ENCODE results near the gene LAIR2. TPM values are rescaled to one million over a fixed set of nuclear protein-coding genes. Genes with fewer than 3 reads are reported as not detected.

LAIR2 gene
- total and polyA plus RNA-seq, 9 donors: not detected

DNA sequence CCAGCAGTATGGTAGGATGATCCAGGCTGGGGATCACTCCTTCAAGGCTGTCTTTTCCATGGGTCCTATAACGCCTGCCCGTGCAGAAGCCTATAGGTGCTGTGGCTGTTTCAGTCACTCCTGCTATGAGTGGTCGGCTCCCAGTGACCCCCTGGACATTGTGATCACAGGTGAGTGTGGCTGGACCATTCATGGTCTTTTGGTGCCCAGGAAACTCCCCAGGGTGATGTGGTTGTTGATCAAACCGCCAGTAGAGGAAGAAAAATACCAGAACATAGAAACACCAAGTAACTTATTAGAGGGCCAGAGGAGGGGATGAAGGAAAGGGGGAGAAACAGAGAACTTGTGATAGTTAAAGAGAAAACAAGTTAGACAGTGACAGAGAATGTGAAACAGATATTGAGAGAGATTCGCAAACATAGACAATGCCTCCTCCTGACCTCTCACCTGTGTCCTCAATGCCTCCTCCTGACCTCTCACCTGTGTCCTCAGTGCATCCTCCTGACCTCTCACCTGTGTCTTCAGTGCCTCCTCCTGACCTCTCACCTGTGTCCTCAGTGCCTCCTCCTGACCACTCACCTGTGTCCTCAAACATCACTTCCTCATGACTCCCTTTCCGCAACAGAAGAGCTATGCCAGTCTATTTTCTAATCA lies 19.4 kb downstream of the LAIR2 start:
- H3K4me3 ChIP-seq: no peak overlapping the region
- no peaks in the 10 kb centered on the region for H3K4me1 ChIP-seq (ENCODE audit: insufficient read depth)
- intact Hi-C loops (cut with DNase I): no loop called here
- WGBS, 3 donors: 79 to 85% (median 82%) methylated on average over 6 of the region's 6 CpGs
- no peaks in the 10 kb centered on the region for H3K36me3 ChIP-seq
- TF ChIP-seq, protein P1, sequence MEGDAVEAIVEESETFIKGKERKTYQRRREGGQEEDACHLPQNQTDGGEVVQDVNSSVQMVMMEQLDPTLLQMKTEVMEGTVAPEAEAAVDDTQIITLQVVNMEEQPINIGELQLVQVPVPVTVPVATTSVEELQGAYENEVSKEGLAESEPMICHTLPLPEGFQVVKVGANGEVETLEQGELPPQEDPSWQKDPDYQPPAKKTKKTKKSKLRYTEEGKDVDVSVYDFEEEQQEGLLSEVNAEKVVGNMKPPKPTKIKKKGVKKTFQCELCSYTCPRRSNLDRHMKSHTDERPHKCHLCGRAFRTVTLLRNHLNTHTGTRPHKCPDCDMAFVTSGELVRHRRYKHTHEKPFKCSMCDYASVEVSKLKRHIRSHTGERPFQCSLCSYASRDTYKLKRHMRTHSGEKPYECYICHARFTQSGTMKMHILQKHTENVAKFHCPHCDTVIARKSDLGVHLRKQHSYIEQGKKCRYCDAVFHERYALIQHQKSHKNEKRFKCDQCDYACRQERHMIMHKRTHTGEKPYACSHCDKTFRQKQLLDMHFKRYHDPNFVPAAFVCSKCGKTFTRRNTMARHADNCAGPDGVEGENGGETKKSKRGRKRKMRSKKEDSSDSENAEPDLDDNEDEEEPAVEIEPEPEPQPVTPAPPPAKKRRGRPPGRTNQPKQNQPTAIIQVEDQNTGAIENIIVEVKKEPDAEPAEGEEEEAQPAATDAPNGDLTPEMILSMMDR (IDR thresholded peaks at IDR 0.05): no peak
- H3K27me3 ChIP-seq: no peaks in the 10 kb centered on the region
- DNase-seq: no peak
- no peak overlapping the region for H3K27ac ChIP-seq
- H3K9me3 ChIP-seq: no peaks in the 10 kb centered on the region

DNA sequence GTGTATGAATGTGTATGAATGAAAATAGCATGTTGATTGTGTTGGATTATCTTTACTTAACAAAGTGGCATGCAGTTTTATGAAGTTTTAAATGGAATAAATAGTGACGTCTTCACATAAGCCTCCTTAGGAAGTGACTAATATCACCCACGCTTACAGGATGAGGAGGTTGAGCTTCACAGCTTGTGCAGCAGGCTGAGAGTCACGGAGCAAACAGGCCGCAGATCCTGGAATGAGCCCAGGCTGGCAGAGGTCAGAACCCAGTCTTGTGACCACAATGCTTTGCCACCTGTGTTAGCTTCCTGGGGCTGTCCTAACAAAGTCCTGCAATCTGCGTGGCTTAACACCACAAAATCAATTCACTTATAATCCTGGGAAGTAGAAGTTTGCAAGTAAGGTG lies 20.8 kb downstream of the LAIR2 start:
- intact Hi-C loops (cut with DNase I): no loop called here
- TF ChIP-seq POLR2A (IDR thresholded peaks at IDR 0.05) (no peak), EP300 (IDR thresholded peaks at IDR 0.05) (no peak)
- TF ChIP-seq, protein P1 (IDR thresholded peaks at IDR 0.05): no peak
- Histone ChIP-seq H3K4me3 (no peak overlapping the region), H3K27me3 (no peaks in the 10 kb centered on the region), H3K27ac (no peak overlapping the region), H3K9me3 (no peaks in the 10 kb centered on the region), H3K36me3 (no peaks in the 10 kb centered on the region), H3K4me1 (ENCODE audit: insufficient read depth) (no peaks in the 10 kb centered on the region)
- 63 to 67% (median 64%) methylated on average over 5 of the region's 5 CpGs for WGBS, 3 donors
- DNase-seq: no peak

DNA sequence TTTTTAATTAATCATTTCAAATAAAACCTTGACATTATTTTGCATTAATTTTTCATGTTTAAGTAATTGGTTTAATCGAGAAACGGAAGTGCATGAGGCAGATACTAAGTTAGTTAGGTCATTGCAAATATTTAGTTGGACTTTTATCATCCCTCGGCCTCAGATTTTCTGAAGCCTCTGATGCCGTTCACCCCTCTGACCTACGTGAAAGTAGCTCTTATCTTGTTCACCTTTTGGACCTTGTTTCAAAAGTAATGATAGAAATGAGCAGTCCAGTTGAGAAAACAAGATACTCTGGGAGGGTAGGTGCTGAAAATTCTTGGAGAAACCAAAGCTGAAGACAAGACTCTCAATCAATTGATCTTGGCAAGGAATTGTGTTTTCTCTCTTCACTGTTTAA lies 23.0 kb downstream of the LAIR2 start:
- no peaks in the 10 kb centered on the region for H3K27me3 ChIP-seq
- no peak for DNase-seq
- no peak overlapping the region for H3K27ac ChIP-seq
- TF ChIP-seq EP300 (IDR thresholded peaks at IDR 0.05): no peak
- TF ChIP-seq, protein P1 (IDR thresholded peaks at IDR 0.05): no peak
- no peak for TF ChIP-seq POLR2A (IDR thresholded peaks at IDR 0.05)
- H3K9me3 ChIP-seq: no peaks in the 10 kb centered on the region
- no peak overlapping the region for H3K4me3 ChIP-seq
- 65 to 80% (median 74%) methylated on average over 5 of the region's 5 CpGs for WGBS, 3 donors
- H3K4me1 ChIP-seq (ENCODE audit: insufficient read depth): no peaks in the 10 kb centered on the region
- H3K36me3 ChIP-seq: no peaks in the 10 kb centered on the region
- intact Hi-C loops (cut with DNase I): no loop called here

DNA sequence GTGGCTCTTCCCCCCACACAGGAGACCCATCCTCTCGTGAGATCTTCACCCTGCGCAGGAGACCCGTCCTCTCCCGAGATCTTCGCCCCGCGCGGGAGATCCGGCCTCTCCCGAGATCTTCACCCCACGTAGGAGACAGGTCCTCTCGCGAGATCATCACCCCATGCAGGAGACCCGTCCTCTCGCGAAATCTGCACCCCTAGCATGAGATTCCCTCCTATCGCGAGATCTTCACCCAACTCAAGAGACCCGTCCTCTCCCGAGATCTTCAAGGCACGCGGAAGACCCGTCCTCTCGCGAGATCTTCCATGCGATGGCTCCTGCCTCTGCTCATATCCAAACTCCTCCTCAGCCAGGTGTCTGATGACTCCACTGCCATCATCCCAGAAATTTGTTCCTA lies 24.3 kb downstream of the LAIR2 start:
- DNase-seq: no peak
- H3K36me3 ChIP-seq: no peaks in the 10 kb centered on the region
- no peaks in the 10 kb centered on the region for H3K27me3 ChIP-seq
- H3K27ac ChIP-seq: no peak overlapping the region
- H3K4me3 ChIP-seq: no peak overlapping the region
- H3K9me3 ChIP-seq: no peaks in the 10 kb centered on the region
- no peaks in the 10 kb centered on the region for H3K4me1 ChIP-seq (ENCODE audit: insufficient read depth)
- WGBS, 3 donors: 84 to 93% (median 88%) methylated on average over 26 of the region's 26 CpGs
- intact Hi-C loops (cut with DNase I): no loop called here
- TF ChIP-seq POLR2A (IDR thresholded peaks at IDR 0.05): no peak

DNA sequence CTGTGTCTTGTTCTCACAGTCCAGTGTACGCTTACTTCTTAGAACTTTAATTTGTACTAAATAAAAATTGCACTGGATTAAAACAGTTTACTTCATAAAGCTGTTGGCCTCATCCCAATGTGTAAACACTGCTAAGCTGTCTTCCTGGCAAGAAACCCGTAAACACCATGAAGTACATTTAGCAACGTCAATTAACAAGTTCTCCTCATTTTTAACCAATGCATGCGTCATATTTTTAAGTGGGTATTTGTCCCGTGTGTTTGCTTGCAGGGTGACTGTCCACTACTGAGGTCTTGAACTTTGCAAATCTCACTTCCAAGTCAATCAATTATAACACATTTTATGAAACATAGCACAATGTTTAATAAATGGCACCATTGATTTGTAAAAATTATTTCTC lies 28.2 kb downstream of the LAIR2 start:
- 47 to 66% (median 61%) methylated on average over 5 of the region's 5 CpGs for WGBS, 3 donors
- Histone ChIP-seq H3K4me3 (no peak overlapping the region), H3K27ac (no peak overlapping the region), H3K27me3 (no peaks in the 10 kb centered on the region), H3K36me3 (no peaks in the 10 kb centered on the region), H3K4me1 (ENCODE audit: insufficient read depth) (no peaks in the 10 kb centered on the region), H3K9me3 (no peaks in the 10 kb centered on the region)
- no peak for DNase-seq
- TF ChIP-seq EP300 (IDR thresholded peaks at IDR 0.05) (no peak), POLR2A (IDR thresholded peaks at IDR 0.05) (no peak)
- TF ChIP-seq, protein P1 (IDR thresholded peaks at IDR 0.05): no peak
- intact Hi-C loops (cut with DNase I): no loop called here
